Heart left ventricle (tissue), 16 donors: Measurements from ENCODE around the gene TIGD2. TPM values are rescaled to one million over a fixed set of nuclear protein-coding genes. Genes with fewer than 3 reads are reported as not detected.
A peak's percentile ranks its signal among the peaks of the same experiment; 100 is the strongest.

ENCODE experiments used
- ATAC-seq, 4 donors: fragments of 200-7000 bp; cut with Tn5 transposase; one replicate each; pipeline ENCODE4 v1.9.1; 2020 to 2022; ENCODE audit warnings: moderate library complexity in 4 of 4, mild to moderate bottlenecking in 3 of 4, moderate number of reproducible peaks in 1 of 4
- DNase-seq, 5 donors: peaks; one replicate each; pipeline ENCODE4 v3.0.0-alpha.2; 2020
- H3K27ac ChIP-seq, 12 donors: fragments of 200-600 bp; sonication (generic) in 4 of 12; one replicate each; pipeline versions ENCODE4 v1.5.0 to v1.8.0; 2016 to 2022; ENCODE audit warnings: mild to moderate bottlenecking in 2 of 12
- H3K27me3 ChIP-seq, 9 donors: fragments of 200-600 bp; sonication (generic) in 2 of 9; one replicate each; pipeline versions ENCODE4 v1.5.1 to v1.8.0; 2016 to 2022; ENCODE audit warnings: mild to moderate bottlenecking in 3 of 9
- H3K36me3 ChIP-seq, 9 donors: fragments of 200-600 bp; sonication (generic) in 2 of 9; one replicate each; pipeline versions ENCODE4 v1.5.0 to v1.8.0; 2018 to 2022; ENCODE audit warnings: mild to moderate bottlenecking in 2 of 9
- H3K4me1 ChIP-seq, 12 donors: fragments of 200-600 bp; sonication (generic) in 4 of 12; one replicate each; pipeline versions ENCODE4 v1.5.0 to v1.8.0; 2016 to 2022; ENCODE audit warnings: mild to moderate bottlenecking in 3 of 12
- H3K4me3 ChIP-seq, 12 donors: fragments of 200-600 bp; sonication (generic) in 4 of 12; one replicate each; pipeline versions ENCODE4 v1.5.0 to v1.8.0; 2017 to 2022; ENCODE audit warnings: mild to moderate bottlenecking in 9 of 12, moderate library complexity in 4 of 12
- H3K9me3 ChIP-seq, 12 donors: fragments of 200-600 bp; sonication (generic) in 4 of 12; one replicate each; pipeline versions ENCODE4 v1.5.0 to v1.8.0; 2016 to 2022; ENCODE audit warnings: mild to moderate bottlenecking in 1 of 12
- CTCF ChIP-seq, 12 donors: fragments of 200-600 bp; sonication (generic) in 4 of 12; IDR thresholded peaks; one replicate each; pipeline versions ENCODE4 v1.5.0 to v1.8.0; 2018 to 2022; ENCODE audit warnings: antibody characterized with exemption in 12 of 12, mild to moderate bottlenecking in 5 of 12
- POLR2A ChIP-seq, 2 donors: fragments of 450-650 bp; IDR thresholded peaks; one replicate each; pipeline ENCODE4 v1.6.1; 2017; ENCODE audit warnings: antibody characterized with exemption in 2 of 2, mild to moderate bottlenecking in 2 of 2, moderate library complexity in 2 of 2
- WGBS, 4 donors: extraction: QIAGEN DNeasy Blood & Tissue Kit in 2 of 4; methylation state at CpG; one replicate each; pipeline versions ENCODE4 v1.1.5 to v1.1.7; 2013 to 2018; 5-methylcytosine and 5-hydroxymethylcytosine counted together
- intact Hi-C, 10 donors: fragments of 100-400 bp; cut with DNase I; formaldehyde crosslinking; loops; one replicate each; pipeline versions ENCODE4 v1.11.1 to v1.14.2; 2022
- polyA plus RNA-seq, 2 donors: library from polyadenylated mRNA; stranded (reverse); fragments of 200-250 nt; gene quantifications; one replicate each; pipeline ENCODE4 v1.2.3, GENCODE V29; 2013
- total RNA-seq, 9 donors: library from RNA; depleted of rRNA in 2 of 9; stranded (reverse); fragments of >200 nt in 2 of 9; fragmentation: NEBNext Ultra II Directional in 3 of 9; extraction: Animal tissue kit (Norgen Biotek cat#: 25700) in 3 of 9; gene quantifications; one replicate each; pipeline versions ENCODE4 v1.1.0 to v1.2.4, GENCODE V29; 2016 to 2023
- donor health status: ischemic (EF 13 %, LVEDD 7.1; RV severe dilation, severe dysfunction).
- donor health status: healthy with polysubstance abuse.
- donor health status: DM: no; HTN: yes; CAD: no.
- donor health status: DM: no; HTN: no; CAD: no.
- donor health status: ischemic (EF 25% LVEDD 6.9; RV normal size, moderate dysfunction).
- donor health status: ischemic (EF 25% LVEDD 5.7; RV mildly dilated, moderate dysfunction).
- donor health status: healthy.
- donor health status: DM: yes; HTN: yes; CAD: no.
- donor health status: ischemic (EF 35%, LVEDD 5.7; RV mildly dilated, moderate dysfunction).
- donor health status: nonischemic (EF 11% LVEDD 7.7; RV severe dilation, severe dysfunction).
- donor health status: DM: yes; HTN: yes; CAD: no.
- donor health status: PGD.
- donor health status: ischemic (EF 29% LVEDD 5.4; RV normal size, mild dysfunction).
- donor health status: nonischemic (EF 23%, LVEDD 6.1; RV moderate dilation, normal function).

The TIGD2 gene
- total and polyA plus RNA-seq, 11 donors, result 1.1 to 3.9 (median 2.1) TPM

GRCh38 chr4:89110541-89110985 is 770 bp upstream of the TIGD2 start:
- H3K27me3 ChIP-seq, result peaks cover 0 to 13% (median 0%) of the 10 kb centered on the region in 9 donors
- no peaks in the 10 kb centered on the region for H3K36me3 ChIP-seq
- H3K27ac ChIP-seq, result peak overlapping the region in 8 of 12 donors; percentile 65 to 89 (median 85)
- peaks cover 0 to 16% (median 0%) of the 10 kb centered on the region in 12 donors for H3K9me3 ChIP-seq
- TF ChIP-seq CTCF (IDR thresholded peaks at IDR 0.05) (no peak), POLR2A (IDR thresholded peaks at IDR 0.05) (no peak)
- no peak for DNase-seq
- peak overlapping the region; percentile 32 to 91 (median 78) for H3K4me3 ChIP-seq
- 1 to 5% (median 2%) methylated on average over 16 to 30 of the region's 30 CpGs for WGBS, 4 donors
- H3K4me1 ChIP-seq, result peaks cover 0 to 27% (median 11%) of the 10 kb centered on the region in 12 donors
- intact Hi-C loops, result loop anchor here in 4 of 10 donors (2.0 to 10.0 kb wide), 6 partner anchors 53 to 516 kb away; partner anchors contain the start of genes FAM13A (in 1 of the 4) and HERC3 (in 1 of the 4)
- ATAC-seq, result no peak

- 30 to 39% (median 32%) methylated on average over 15 of the region's 15 CpGs for WGBS, 4 donors
- H3K9me3 ChIP-seq, result peaks cover 0 to 16% (median 0%) of the 10 kb centered on the region in 12 donors
- intact Hi-C loops, result loop anchor here in 4 of 10 donors (2.0 to 10.0 kb wide), 6 partner anchors 55 to 517 kb away; partner anchors contain the start of genes FAM13A (in 1 of the 4) and HERC3 (in 1 of the 4)
- no peak for TF ChIP-seq POLR2A (IDR thresholded peaks at IDR 0.05)
- TF ChIP-seq CTCF (IDR thresholded peaks at IDR 0.05), result no peak
- peak overlapping the region; percentile 32 to 91 (median 78) for H3K4me3 ChIP-seq
- H3K36me3 ChIP-seq, result no peaks in the 10 kb centered on the region
- peaks cover 0 to 23% (median 11%) of the 10 kb centered on the region in 12 donors for H3K4me1 ChIP-seq
- peak overlapping the region in 11 of 12 donors; percentile 65 to 91 (median 85) for H3K27ac ChIP-seq
- ATAC-seq (no peak), DNase-seq (no peak)
- H3K27me3 ChIP-seq, result peaks cover 0 to 13% (median 0%) of the 10 kb centered on the region in 9 donors
Measured at GRCh38 chr4:89111833-89112563, 665 bp downstream of the TIGD2 start.

- no peak overlapping the region for H3K27ac ChIP-seq
- no peak for ATAC-seq
Measured at GRCh38 chr4:89113415-89113814, 2.1 kb downstream of the TIGD2 start.

More at GRCh38 chr4:89113415-89113814, 2.1 kb downstream of the TIGD2 start:
- peaks cover 0 to 23% (median 11%) of the 10 kb centered on the region in 12 donors for H3K4me1 ChIP-seq
- H3K9me3 ChIP-seq, result peaks cover 0 to 16% (median 0%) of the 10 kb centered on the region in 12 donors
- H3K27me3 ChIP-seq, result peaks cover 0 to 13% (median 0%) of the 10 kb centered on the region in 9 donors
- intact Hi-C loops, result loop anchor here in 4 of 10 donors (5.0 to 10.0 kb wide), 4 partner anchors 56 to 519 kb away; partner anchors contain the start of genes FAM13A (in 1 of the 4) and HERC3 (in 1 of the 4)
- H3K36me3 ChIP-seq, result no peaks in the 10 kb centered on the region
- H3K4me3 ChIP-seq, result no peak overlapping the region
- TF ChIP-seq POLR2A (IDR thresholded peaks at IDR 0.05), result no peak
- no peak for TF ChIP-seq CTCF (IDR thresholded peaks at IDR 0.05)
- WGBS, 4 donors, result 86 to 99% (median 98%) methylated on average over 2 of the region's 2 CpGs
- DNase-seq, result no peak
